ENCODE measurements around the gene EDNRB.

EDNRB gene

DNA sequence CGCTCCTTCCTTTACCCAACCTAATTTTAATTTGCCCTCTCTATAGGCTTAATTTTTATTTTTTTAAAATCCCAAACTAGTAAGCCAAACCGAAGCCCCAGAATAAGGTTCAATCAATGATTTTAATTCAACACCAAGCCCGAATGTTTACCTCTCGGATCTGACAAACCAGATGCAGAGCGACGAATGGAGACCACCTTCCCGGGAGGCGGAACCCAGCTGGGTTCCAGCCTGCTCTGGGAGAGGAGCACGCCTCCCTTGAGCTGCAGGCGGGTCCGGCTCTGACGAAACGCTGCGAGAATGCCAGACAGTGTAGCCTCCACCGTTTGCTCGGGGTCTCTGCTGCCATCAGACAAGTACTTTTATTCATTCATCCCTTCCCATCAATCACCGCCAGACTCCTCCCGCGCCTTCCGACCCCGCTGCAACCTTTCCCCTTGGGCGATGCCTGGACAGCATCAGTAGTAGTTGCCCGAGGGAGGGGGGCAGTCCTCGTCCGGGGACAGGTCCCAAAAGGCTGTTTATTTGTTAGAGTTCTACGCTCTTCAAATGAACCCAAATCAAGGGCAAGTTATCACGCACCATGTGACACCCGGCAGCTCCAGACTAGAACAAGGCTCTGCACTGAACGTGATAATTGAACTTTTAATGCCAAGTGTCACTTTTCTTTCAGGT is 752 bp upstream of the EDNRB start:
- H3K4me2 ChIP-seq (ENCODE audit: low read length) = no peak overlapping the region
- no peaks in the 10 kb centered on the region for H3K9me2 ChIP-seq (ENCODE audit: low read depth, low read length)
- H3K9me3 ChIP-seq (ENCODE audit: low read length) = no peaks in the 10 kb centered on the region
- no peaks in the 10 kb centered on the region for H3K27me3 ChIP-seq (ENCODE audit: insufficient read depth, low read length)
- H3K4me1 ChIP-seq (ENCODE audit: insufficient read depth, low read length, severe bottlenecking) = no peaks in the 10 kb centered on the region
- H3K27ac ChIP-seq (ENCODE audit: low read depth, low read length, poor library complexity, severe bottlenecking) = no peak overlapping the region
- no peak overlapping the region for H2AFZ ChIP-seq (ENCODE audit: low read length)
- no peak overlapping the region for H3K9ac ChIP-seq (ENCODE audit: low read length)
- H4K20me1 ChIP-seq (ENCODE audit: insufficient read depth, low read length) = no peaks in the 10 kb centered on the region
- no peaks in the 10 kb centered on the region for H3K79me2 ChIP-seq (ENCODE audit: insufficient read depth, low read length)
- H3K36me3 ChIP-seq (ENCODE audit: insufficient read depth, low read length) = no peaks in the 10 kb centered on the region
- TF ChIP-seq EZH2 (IDR thresholded peaks at IDR 0.05; ENCODE audit: borderline replicate concordance, low read length) = no peak
- TF ChIP-seq, protein P1, sequence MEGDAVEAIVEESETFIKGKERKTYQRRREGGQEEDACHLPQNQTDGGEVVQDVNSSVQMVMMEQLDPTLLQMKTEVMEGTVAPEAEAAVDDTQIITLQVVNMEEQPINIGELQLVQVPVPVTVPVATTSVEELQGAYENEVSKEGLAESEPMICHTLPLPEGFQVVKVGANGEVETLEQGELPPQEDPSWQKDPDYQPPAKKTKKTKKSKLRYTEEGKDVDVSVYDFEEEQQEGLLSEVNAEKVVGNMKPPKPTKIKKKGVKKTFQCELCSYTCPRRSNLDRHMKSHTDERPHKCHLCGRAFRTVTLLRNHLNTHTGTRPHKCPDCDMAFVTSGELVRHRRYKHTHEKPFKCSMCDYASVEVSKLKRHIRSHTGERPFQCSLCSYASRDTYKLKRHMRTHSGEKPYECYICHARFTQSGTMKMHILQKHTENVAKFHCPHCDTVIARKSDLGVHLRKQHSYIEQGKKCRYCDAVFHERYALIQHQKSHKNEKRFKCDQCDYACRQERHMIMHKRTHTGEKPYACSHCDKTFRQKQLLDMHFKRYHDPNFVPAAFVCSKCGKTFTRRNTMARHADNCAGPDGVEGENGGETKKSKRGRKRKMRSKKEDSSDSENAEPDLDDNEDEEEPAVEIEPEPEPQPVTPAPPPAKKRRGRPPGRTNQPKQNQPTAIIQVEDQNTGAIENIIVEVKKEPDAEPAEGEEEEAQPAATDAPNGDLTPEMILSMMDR (IDR thresholded peaks at IDR 0.05; ENCODE audit: low read length) = no peak
- no peak overlapping the region for H3K4me3 ChIP-seq (ENCODE audit: low read depth, low read length, poor library complexity, severe bottlenecking)
- H3F3A ChIP-seq (ENCODE audit: insufficient read depth, low read length) = no peaks in the 10 kb centered on the region

DNA sequence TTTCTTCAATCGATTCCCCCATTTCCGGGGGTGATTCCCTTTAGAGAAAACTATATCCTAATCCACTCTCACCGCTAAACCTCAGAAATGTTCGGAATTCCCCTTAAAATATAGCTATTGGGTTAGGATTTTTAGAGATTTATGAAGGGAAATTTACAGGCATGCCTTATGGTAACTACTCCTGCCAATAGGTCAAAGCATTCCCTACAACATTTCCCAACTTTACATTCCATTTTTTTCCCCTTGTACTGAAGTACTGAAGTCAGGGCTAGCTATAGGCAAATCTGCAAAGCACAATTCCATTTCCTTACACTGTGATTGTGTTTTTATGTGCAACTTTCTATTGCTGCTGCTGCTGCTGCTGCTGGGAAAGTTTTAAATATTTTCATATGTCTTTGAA is 2.1 kb downstream of the EDNRB start:
- no peak overlapping the region for H3K4me3 ChIP-seq (ENCODE audit: low read depth, low read length, poor library complexity, severe bottlenecking)
- no peak overlapping the region for H3K27ac ChIP-seq (ENCODE audit: low read depth, low read length, poor library complexity, severe bottlenecking)
- H3K9ac ChIP-seq (ENCODE audit: low read length) = no peak overlapping the region
- no peak overlapping the region for H3K4me2 ChIP-seq (ENCODE audit: low read length)
- no peaks in the 10 kb centered on the region for H3K27me3 ChIP-seq (ENCODE audit: insufficient read depth, low read length)
- no peaks in the 10 kb centered on the region for H3K36me3 ChIP-seq (ENCODE audit: insufficient read depth, low read length)
- TF ChIP-seq, protein P1 (IDR thresholded peaks at IDR 0.05; ENCODE audit: low read length) = no peak
- no peak for TF ChIP-seq EZH2 (IDR thresholded peaks at IDR 0.05; ENCODE audit: borderline replicate concordance, low read length)
- no peak overlapping the region for H2AFZ ChIP-seq (ENCODE audit: low read length)
- no peaks in the 10 kb centered on the region for H4K20me1 ChIP-seq (ENCODE audit: insufficient read depth, low read length)
- H3K79me2 ChIP-seq (ENCODE audit: insufficient read depth, low read length) = no peaks in the 10 kb centered on the region
- H3K9me3 ChIP-seq (ENCODE audit: low read length) = no peaks in the 10 kb centered on the region
- no peaks in the 10 kb centered on the region for H3K9me2 ChIP-seq (ENCODE audit: low read depth, low read length)
- H3F3A ChIP-seq (ENCODE audit: insufficient read depth, low read length) = no peaks in the 10 kb centered on the region
- H3K4me1 ChIP-seq (ENCODE audit: insufficient read depth, low read length, severe bottlenecking) = no peaks in the 10 kb centered on the region

DNA sequence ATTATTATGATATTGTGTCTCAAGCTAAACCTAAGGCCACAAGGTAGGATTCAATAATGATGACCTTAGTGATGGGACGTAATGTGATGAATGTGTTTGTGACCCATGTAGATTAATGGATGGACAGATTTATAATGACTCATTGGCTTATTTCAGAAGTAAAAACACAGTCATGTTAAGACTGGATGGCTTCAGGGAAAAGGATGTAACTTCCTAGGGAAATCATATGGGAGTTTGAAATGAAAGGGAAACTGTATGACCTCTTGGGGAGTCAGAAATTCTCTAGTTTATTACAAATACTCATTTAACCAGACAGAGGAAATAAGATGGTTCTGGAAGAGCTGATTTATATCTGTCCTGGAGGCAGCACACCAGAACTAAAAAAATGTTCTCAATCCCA is 2.9 kb downstream of the EDNRB start:
- H3K36me3 ChIP-seq (ENCODE audit: insufficient read depth, low read length) = no peaks in the 10 kb centered on the region
- H3K4me1 ChIP-seq (ENCODE audit: insufficient read depth, low read length, severe bottlenecking) = no peaks in the 10 kb centered on the region
- no peak overlapping the region for H2AFZ ChIP-seq (ENCODE audit: low read length)
- no peaks in the 10 kb centered on the region for H3K79me2 ChIP-seq (ENCODE audit: insufficient read depth, low read length)
- H3K4me3 ChIP-seq (ENCODE audit: low read depth, low read length, poor library complexity, severe bottlenecking) = no peak overlapping the region
- H3K9me2 ChIP-seq (ENCODE audit: low read depth, low read length) = no peaks in the 10 kb centered on the region
- H3F3A ChIP-seq (ENCODE audit: insufficient read depth, low read length) = no peaks in the 10 kb centered on the region
- TF ChIP-seq EZH2 (IDR thresholded peaks at IDR 0.05; ENCODE audit: borderline replicate concordance, low read length) = no peak
- TF ChIP-seq, protein P1 (IDR thresholded peaks at IDR 0.05; ENCODE audit: low read length) = no peak
- H3K4me2 ChIP-seq (ENCODE audit: low read length) = no peak overlapping the region
- no peaks in the 10 kb centered on the region for H4K20me1 ChIP-seq (ENCODE audit: insufficient read depth, low read length)
- no peak overlapping the region for H3K27ac ChIP-seq (ENCODE audit: low read depth, low read length, poor library complexity, severe bottlenecking)
- no peak overlapping the region for H3K9ac ChIP-seq (ENCODE audit: low read length)
- H3K27me3 ChIP-seq (ENCODE audit: insufficient read depth, low read length) = no peaks in the 10 kb centered on the region
- no peaks in the 10 kb centered on the region for H3K9me3 ChIP-seq (ENCODE audit: low read length)
